ENCODE results near the gene FMNL2.

Gene FMNL2

GRCh38 chr2:152598975-152599759 is 264.2 kb downstream of the FMNL2 start:
- no peak for DNase-seq

GRCh38 chr2:152600051-152600657 is 265.2 kb downstream of the FMNL2 start:
- DNase-seq: no peak

DNA sequence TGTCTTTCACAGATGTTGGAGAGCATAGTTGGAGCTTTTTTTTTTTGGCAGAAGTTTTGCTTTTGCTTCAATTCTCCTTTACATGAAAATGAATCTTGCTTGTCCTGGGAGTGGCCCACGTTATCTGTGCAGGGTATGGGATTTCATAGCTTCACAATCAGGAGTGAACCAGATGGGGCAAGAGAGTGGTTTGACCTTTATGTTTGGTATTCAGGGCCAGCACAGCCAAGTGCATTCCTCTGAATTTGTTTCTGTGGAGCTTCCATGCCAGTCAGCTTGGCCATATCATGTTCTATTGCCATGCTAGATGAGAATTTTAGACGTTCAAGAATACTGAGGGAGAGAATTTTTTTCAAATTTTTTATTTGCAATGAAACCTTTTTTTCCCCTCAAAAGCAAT is 265.7 kb downstream of the FMNL2 start:
- no peak for DNase-seq

- no peak for DNase-seq
Observed at GRCh38 chr2:152602750-152603149, 267.8 kb downstream of the FMNL2 start.

DNA sequence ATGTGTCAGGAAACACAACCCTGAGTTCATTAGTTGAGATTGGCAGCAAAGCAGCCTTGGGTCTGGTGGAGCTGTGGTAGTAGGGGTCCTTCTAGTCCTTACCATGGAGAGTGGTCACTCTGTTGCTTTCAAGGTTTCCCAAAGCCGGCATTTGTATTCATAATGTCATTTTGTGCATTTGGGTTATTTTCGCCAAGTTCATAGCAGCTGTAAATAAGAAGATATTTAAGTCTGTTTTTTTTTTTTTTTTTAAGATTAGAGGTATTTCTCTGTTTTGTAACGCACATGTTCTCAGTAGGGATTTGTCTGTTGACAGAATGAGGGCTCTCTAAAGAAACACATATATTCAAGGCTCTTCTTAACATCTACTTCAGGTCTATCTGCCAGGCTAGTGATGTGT is 268.2 kb downstream of the FMNL2 start:
- no peak for DNase-seq

DNA sequence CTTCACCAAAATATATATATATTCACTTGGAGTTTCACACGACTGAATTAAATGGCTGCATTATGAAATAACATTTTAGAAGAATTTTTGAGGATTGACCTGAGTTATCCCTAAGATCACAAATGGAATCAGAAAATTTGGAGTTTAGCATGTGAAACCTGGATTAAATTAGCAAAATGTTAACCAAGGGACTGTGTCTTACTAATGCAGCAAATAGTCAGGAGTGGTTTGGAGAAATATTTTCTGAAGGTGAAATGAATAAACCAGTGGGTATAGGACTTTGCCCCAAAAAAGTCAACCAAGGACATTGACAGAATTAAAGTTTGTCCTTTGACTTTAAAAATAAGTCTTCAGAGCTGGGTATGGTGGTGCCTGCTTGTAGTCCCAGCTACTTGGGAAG is 271.1 kb downstream of the FMNL2 start:
- no peak for DNase-seq

DNA sequence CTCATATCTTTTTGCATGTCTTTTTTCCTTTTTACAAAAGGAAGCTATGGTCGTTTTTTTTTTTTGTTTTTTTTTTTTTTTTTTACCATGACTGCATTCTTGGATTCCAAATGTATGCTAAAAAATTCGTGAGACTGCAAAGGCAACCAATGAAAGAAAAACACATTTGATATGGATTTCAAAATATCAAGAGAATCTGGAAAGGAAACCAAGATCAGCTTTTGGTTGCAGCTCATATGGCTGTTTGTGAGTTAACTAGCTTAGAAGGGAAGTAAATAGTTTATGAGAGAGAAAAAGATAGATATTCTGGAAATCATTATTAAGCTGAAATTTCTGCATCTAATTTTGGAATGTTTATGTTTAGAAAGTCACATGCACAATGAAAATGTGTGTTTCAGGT is 272.0 kb downstream of the FMNL2 start:
- DNase-seq: no peak

- no peak for DNase-seq
Observed at GRCh38 chr2:152607793-152608300, 272.9 kb downstream of the FMNL2 start.

DNA sequence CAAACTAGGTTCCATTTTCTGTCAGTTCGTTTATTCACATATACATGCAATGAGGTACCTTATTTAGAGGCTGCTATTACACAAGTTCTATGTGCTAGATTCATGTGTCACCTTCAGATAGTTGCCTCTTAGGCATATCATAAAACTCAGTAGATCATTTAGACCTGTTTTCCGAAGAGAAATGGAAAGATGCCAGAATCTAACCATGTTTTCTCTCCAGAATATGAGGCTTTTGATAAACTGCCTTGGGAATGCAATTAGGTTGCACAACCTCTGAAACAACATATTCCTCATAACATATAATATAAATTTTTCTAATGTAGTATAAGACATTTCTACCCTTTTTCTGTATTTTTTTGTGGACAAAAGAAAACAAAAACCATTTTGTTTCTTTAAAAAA is 274.2 kb downstream of the FMNL2 start:
- no peak for DNase-seq

DNA sequence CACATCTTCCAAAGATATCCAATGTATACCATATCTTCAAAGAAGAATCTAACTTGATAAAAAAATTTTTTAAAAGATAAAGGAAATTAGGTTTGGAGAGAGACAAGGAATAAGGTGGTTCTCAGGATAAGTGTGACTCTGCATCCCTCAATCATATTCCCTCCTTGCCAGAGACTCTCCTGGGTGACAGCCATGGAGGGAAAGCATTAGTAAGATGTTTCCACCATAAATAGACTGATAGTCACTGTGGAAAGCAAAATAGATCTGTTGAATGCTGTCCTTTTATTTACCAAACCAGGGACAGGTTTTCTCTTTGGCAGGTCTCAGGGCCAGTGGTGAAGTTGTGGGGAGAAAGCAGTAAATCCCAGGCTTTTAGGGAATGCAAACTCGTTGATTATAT is 274.7 kb downstream of the FMNL2 start:
- no peak for DNase-seq

GRCh38 chr2:152611458-152612231 is 276.7 kb downstream of the FMNL2 start:
- no peak for DNase-seq

DNA sequence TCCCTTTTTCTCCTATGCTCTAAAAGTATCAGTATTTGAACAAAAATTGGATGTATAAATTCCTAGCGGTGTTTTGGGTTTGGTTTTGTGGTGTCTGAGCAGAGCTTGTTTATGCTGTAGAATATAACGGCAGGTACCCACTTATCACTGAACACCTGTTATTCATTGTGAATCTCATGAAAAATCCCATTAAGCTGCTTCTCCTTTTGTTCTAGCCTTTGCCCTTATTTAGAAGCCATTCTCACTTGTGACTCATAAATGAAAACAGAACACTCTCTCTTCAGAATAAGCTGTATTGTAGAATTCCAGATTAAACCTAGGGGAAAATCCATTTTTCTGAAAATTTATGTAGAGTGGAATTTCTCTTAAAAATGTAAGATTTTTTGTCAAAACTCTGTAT is 278.3 kb downstream of the FMNL2 start:
- DNase-seq: no peak

DNA sequence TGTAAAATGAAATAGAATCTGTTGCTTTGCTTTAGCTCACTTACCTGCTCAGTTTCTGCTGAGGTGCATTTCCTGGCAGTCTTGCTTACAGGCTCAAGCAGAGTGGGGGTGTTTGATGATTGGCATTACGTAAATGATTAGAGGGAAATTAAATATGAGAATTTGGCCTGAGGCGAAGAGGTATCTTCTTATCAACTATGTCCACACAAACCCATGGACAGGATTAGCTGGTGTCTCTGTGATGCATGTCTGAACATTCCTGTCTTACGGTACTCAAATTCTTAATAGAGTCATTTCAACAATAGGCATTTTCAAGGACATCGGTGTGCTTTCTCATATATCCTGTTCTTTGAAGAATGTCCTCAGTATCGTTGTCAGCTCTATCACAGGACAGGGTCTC is 280.2 kb downstream of the FMNL2 start:
- DNase-seq: no peak

GRCh38 chr2:152617456-152618192 is 282.6 kb downstream of the FMNL2 start:
- DNase-seq: no peak

GRCh38 chr2:152618193-152618564 is 283.2 kb downstream of the FMNL2 start:
- no peak for DNase-seq

DNA sequence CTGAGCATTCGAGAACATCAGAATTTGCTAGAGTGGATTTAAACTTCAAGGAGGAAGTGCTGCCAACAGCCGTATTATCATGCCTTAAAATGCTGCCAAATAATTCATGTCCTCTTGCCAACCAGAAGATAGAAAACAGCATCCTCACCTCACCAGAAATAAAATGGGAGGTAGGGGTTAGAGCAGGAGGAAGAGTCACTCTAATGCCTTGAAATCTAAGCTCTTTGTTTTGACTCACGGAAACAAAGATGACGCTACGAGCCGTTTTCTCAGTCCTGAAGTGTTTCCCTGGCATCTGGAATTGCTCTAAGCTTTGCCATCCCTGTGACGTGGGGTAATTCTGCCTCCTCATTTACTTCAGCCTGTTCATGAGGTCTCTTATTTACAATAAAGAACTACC is 285.2 kb downstream of the FMNL2 start:
- no peak for DNase-seq

- no peak for DNase-seq
Observed at GRCh38 chr2:152620985-152621384, 286.0 kb downstream of the FMNL2 start.

GRCh38 chr2:152622219-152622618 is 287.2 kb downstream of the FMNL2 start:
- no peak for DNase-seq

DNA sequence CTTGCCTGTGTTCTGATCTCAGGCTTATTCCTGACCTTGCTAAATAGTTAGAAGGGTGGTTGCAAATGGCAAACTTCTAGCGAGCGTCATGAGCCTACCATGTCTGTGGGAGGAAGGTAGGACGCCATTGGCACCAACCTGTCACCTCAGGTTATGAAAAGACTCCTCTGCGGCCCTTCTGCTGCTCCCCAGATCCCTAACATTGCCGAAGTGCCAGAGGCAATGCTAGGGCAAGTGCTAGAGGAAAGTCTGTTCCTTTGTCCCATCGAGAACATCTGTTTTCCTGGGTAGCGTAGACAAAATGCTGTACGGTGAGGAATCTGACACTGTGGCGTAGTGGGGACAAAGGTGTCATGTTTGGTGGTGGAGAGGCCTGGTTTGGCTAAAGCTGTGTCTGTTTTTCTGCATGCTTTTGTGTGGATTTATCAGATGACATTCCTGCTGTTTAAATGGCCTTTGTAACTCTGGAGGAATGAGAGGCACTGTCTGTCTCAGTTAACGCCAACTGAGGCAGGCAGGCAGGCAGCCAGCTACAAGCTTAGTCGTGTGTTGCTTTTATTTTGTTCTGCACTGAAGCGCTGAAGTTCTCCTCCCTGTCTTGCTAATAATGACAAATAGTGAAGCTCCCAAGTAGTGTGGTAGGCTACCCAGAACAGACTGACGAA is 288.2 kb downstream of the FMNL2 start:
- no peak for DNase-seq

DNA sequence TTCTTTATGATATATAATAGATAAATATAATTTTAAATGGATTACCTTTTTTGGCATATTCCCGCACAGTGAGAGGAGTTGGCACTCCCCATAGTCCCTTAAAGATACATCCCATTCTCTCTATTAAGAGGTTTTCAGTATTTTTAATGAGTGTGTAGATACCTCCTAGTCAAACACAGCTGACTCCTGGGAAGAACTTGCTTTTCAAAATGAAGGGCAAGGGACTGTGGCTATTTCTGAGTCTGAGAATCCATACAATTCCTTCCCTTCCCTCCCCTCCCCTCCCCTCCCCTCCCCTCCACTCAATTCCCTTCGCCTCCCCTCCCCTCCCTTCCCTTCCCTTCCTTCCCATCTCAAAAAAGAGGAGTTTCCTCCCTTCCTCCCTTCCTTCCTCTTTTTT is 288.8 kb downstream of the FMNL2 start:
- DNase-seq: no peak

DNA sequence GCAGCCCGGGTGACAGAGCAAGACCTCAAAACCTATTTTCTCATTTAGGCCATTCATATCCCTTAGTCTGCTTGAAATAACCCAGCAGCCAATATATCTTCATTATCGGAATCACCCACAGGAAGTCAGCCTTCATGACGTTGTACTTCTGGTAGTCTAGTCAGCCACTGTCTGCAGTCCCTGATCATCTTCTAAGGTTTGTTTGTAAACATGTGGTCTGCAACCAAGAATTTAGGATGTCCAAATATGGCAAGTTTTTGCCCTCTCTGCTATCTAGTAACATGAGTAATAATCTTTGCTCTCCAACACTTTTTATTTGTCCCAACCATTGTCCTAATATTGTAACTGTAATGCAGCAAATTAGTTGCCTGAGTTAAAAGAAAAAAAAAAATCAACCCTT is 289.8 kb downstream of the FMNL2 start:
- no peak for DNase-seq

- DNase-seq: no peak
Observed at GRCh38 chr2:152626911-152627339, 292.0 kb downstream of the FMNL2 start.
